Activated CD4-positive, alpha-beta T cell treated with anti-CD3 and anti-CD28 coated beads, Interleukin-2, amount 50 U/mL, for 24 hours (primary cell): Measurements from ENCODE around the gene STXBP5.

Experiments used
- DNase-seq, 2 donors: peaks; one replicate each; pipeline ENCODE4 v3.0.0-alpha.2; 2020; ENCODE audit warnings: low read depth in 1 of 2, low spot score in 1 of 2

The STXBP5 gene

GRCh38 chr6:147177286-147177685, 26.9 kb upstream of the STXBP5 start:
- no peak for DNase-seq

GRCh38 chr6:147178355-147178754, 25.9 kb upstream of the STXBP5 start:
- no peak for DNase-seq

- DNase-seq: no peak
Measured at GRCh38 chr6:147179809-147180208, 24.4 kb upstream of the STXBP5 start.

- no peak for DNase-seq
Measured at GRCh38 chr6:147180926-147181325, 23.3 kb upstream of the STXBP5 start.

- no peak for DNase-seq
Measured at GRCh38 chr6:147184379-147184778, 19.8 kb upstream of the STXBP5 start.

GRCh38 chr6:147185216-147185615, 19.0 kb upstream of the STXBP5 start:
- no peak for DNase-seq

- no peak for DNase-seq
Measured at GRCh38 chr6:147190556-147190955, 13.7 kb upstream of the STXBP5 start.

GRCh38 chr6:147192278-147192911, 11.8 kb upstream of the STXBP5 start:
- DNase-seq: no peak

GRCh38 chr6:147194652-147195411, 9.4 kb upstream of the STXBP5 start:
- DNase-seq: no peak

- DNase-seq: no peak
Measured at GRCh38 chr6:147195510-147195909, 8.7 kb upstream of the STXBP5 start.

- no peak for DNase-seq
Measured at GRCh38 chr6:147195987-147196386, 8.2 kb upstream of the STXBP5 start.

- DNase-seq: no peak
Measured at GRCh38 chr6:147200711-147201110, 3.5 kb upstream of the STXBP5 start.

- DNase-seq: no peak
Measured at GRCh38 chr6:147201885-147202515, 2.2 kb upstream of the STXBP5 start.

- DNase-seq: peak; percentile 52 to 82
Measured at GRCh38 chr6:147202516-147203310, 1.5 kb upstream of the STXBP5 start.

GRCh38 chr6:147203311-147204059, 732 bp upstream of the STXBP5 start:
- peak; percentile 44 to 58 for DNase-seq

- DNase-seq: no peak
Measured at GRCh38 chr6:147204843-147205311, 660 bp downstream of the STXBP5 start.

GRCh38 chr6:147205690-147206600, 1.7 kb downstream of the STXBP5 start:
- DNase-seq: no peak

GRCh38 chr6:147207351-147207750, 3.1 kb downstream of the STXBP5 start:
- no peak for DNase-seq
